Adrenal gland (tissue), 5 donors: Measurements from ENCODE around the gene TMED4.

Experiments used
- POLR2A ChIP-seq, 2 donors: fragments of 450-650 bp; IDR thresholded peaks; one replicate each; pipeline ENCODE4 v1.6.1; 2017; ENCODE audit warnings: antibody characterized with exemption in 2 of 2, mild to moderate bottlenecking in 2 of 2, moderate library complexity in 1 of 2
- TF ChIP-seq, protein P1 (sequence below), 6 experiments: fragments of 450-650 bp in 4 of 6; fragments of 200-600 bp in 2 of 6; sonication (generic) in 1 of 6; IDR thresholded peaks; 1 replicate in 5 of 6; 2 replicates in 1 of 6; pipeline versions ENCODE4 v1.5.1 to v1.8.0; 2016 to 2021; ENCODE audit warnings: antibody characterized with exemption in 6 of 6, mild to moderate bottlenecking in 2 of 6, moderate library complexity in 1 of 6
- donor health status: DM: no; HTN: no; CAD: no.

- TF ChIP-seq, protein P1, sequence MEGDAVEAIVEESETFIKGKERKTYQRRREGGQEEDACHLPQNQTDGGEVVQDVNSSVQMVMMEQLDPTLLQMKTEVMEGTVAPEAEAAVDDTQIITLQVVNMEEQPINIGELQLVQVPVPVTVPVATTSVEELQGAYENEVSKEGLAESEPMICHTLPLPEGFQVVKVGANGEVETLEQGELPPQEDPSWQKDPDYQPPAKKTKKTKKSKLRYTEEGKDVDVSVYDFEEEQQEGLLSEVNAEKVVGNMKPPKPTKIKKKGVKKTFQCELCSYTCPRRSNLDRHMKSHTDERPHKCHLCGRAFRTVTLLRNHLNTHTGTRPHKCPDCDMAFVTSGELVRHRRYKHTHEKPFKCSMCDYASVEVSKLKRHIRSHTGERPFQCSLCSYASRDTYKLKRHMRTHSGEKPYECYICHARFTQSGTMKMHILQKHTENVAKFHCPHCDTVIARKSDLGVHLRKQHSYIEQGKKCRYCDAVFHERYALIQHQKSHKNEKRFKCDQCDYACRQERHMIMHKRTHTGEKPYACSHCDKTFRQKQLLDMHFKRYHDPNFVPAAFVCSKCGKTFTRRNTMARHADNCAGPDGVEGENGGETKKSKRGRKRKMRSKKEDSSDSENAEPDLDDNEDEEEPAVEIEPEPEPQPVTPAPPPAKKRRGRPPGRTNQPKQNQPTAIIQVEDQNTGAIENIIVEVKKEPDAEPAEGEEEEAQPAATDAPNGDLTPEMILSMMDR (IDR thresholded peaks at IDR 0.05): no peak
- TF ChIP-seq POLR2A (IDR thresholded peaks at IDR 0.05): no peak
Measured at GRCh38 chr7:44561962-44562621, 19.9 kb downstream of the TMED4 start.
